Coronary artery (tissue), 2 donors: ENCODE measurements around the gene PTPRM.

ENCODE experiments used
- DNase-seq: peaks from one replicate; pipeline ENCODE4 v3.0.0-alpha.2; 2017; ENCODE audit warnings: low spot score
- H3K27ac ChIP-seq, 2 donors: fragments of 200-600 bp; sonication (generic); one replicate each; pipeline ENCODE4 v1.5.1; 2016 to 2019
- H3K4me3 ChIP-seq: fragments of 200-600 bp; sonication (generic); 2 replicates; pipeline ENCODE4 v1.5.1; 2016; ENCODE audit warnings: mild to moderate bottlenecking, moderate library complexity
- TF ChIP-seq, protein P1 (sequence below): fragments of 200-600 bp; sonication (generic); IDR thresholded peaks from one replicate; pipeline ENCODE4 v1.5.1; 2019; ENCODE audit warnings: antibody characterized with exemption

The PTPRM gene

DNA sequence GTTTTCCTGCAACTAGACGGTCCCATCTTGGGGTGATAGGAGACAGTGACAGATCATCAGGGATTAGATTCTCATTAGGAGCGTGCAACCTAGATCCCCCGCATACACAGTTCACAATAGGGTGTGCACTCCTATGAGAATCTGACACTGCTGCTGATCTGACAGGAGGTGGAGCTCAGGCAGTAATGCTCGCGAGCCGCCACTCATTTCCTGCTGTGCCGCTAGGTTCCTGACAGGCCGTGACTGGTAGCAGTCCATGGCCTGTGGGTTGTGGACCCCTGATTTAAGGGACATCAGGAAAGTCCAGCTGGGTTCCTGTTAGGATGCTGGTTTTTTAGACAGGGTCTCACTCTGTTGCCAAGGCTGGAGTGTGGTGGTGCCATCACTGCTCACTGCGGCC lies 48.7 kb downstream of the PTPRM start:
- no peak for DNase-seq
- Histone ChIP-seq H3K4me3 (no peak overlapping the region), H3K27ac (no peak overlapping the region)
- TF ChIP-seq, protein P1, sequence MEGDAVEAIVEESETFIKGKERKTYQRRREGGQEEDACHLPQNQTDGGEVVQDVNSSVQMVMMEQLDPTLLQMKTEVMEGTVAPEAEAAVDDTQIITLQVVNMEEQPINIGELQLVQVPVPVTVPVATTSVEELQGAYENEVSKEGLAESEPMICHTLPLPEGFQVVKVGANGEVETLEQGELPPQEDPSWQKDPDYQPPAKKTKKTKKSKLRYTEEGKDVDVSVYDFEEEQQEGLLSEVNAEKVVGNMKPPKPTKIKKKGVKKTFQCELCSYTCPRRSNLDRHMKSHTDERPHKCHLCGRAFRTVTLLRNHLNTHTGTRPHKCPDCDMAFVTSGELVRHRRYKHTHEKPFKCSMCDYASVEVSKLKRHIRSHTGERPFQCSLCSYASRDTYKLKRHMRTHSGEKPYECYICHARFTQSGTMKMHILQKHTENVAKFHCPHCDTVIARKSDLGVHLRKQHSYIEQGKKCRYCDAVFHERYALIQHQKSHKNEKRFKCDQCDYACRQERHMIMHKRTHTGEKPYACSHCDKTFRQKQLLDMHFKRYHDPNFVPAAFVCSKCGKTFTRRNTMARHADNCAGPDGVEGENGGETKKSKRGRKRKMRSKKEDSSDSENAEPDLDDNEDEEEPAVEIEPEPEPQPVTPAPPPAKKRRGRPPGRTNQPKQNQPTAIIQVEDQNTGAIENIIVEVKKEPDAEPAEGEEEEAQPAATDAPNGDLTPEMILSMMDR: no peak

GRCh38 chr18:7616661-7617060 lies 49.5 kb downstream of the PTPRM start:
- TF ChIP-seq, protein P1: no peak
- H3K27ac ChIP-seq: peak overlapping the region in 1 of 2 donors; percentile 1
- DNase-seq: no peak
- no peak overlapping the region for H3K4me3 ChIP-seq

DNA sequence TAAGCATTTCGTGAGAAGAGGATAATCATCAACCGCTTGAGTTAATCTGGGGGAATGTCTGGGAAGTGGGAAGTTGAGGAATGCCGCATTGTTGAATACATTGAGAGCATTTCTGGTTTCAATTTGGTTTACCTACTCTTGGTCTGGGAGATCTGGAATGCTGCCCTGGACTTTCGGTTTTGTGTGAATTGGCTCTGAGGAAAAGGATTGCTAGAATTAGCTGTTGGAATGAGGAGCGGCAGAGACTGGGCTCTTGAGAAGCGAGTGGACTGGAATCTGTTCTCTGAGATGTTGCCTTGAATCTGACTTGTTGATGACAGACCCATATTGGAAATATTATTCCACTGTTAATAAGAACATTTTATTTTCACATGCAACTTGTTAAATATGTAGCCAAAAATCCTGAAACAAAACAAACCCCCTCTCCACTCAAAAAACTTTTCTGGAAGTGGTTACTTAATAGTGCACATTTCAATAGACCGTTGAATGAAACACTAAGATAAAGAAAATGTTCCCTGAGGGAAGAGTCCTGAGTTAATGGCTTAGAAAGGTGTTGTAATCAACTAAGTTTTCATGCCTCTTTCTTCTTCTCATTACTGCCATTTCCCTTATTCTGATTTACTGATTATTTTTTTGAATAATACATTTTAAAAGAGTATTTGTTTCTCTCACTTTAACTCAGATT lies 50.8 kb downstream of the PTPRM start:
- Histone ChIP-seq H3K27ac (peak overlapping the region in 1 of 2 donors; percentile 48), H3K4me3 (peak overlapping the region; percentile 54)
- TF ChIP-seq, protein P1: no peak
- DNase-seq: no peak

- Histone ChIP-seq H3K27ac (no peak overlapping the region), H3K4me3 (no peak overlapping the region)
- DNase-seq: no peak
- TF ChIP-seq, protein P1: no peak
Observed at GRCh38 chr18:7618891-7619442, 51.9 kb downstream of the PTPRM start.

DNA sequence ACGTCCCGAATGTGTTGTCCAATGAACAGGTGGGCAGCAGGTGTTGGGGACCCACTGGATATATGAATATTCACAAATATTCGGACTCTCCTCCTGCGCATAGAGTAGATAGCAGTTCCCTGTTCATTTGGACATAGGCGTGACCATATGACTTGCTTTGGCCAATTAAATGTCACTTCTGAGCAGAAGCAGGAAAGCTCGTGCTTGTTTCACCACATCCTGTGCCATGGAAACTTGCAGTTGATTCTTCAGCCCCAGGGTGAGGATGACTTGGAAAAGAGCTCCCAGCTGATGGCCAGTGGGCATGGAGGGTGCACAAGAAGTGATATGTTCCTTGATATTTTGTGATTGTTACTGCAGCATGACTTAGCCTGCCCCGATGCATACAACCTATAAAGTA lies 52.6 kb downstream of the PTPRM start:
- TF ChIP-seq, protein P1: no peak
- H3K4me3 ChIP-seq: no peak overlapping the region
- DNase-seq: no peak
- H3K27ac ChIP-seq: no peak overlapping the region

GRCh38 chr18:7622721-7623120 lies 55.6 kb downstream of the PTPRM start:
- no peak overlapping the region for H3K27ac ChIP-seq
- H3K4me3 ChIP-seq: no peak overlapping the region
- TF ChIP-seq, protein P1: no peak
- DNase-seq: no peak

DNA sequence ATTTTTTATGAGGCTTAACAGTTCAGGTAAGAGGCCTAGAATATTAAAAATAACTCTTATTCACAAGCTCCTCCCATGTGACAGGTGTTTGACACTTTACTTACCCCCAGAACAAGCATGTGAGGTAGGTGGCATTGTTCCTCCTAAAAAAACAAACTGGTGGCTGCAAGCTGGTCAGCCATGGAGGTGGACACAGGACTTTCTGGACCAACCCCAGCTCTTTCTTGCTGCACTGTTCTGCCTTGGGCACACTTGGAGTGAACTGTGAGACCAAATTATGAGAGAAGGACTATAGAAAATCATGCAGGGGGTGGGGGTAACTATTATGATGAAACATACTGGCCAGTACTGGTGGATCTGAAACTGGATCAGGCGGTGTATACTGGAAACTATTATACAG lies 56.6 kb downstream of the PTPRM start:
- Histone ChIP-seq H3K27ac (no peak overlapping the region), H3K4me3 (no peak overlapping the region)
- TF ChIP-seq, protein P1: no peak
- no peak for DNase-seq
